Adrenal gland (tissue), 5 donors: ENCODE measurements around the gene S100A9.

ENCODE experiments used
- CTCF ChIP-seq, 6 experiments: fragments of 450-650 bp in 4 of 6; fragments of 200-600 bp in 2 of 6; sonication (generic) in 1 of 6; IDR thresholded peaks; 1 replicate in 5 of 6; 2 replicates in 1 of 6; pipeline versions ENCODE4 v1.5.1 to v1.8.0; 2016 to 2021; ENCODE audit warnings: antibody characterized with exemption in 6 of 6, mild to moderate bottlenecking in 2 of 6, moderate library complexity in 1 of 6
- POLR2A ChIP-seq, 2 donors: fragments of 450-650 bp; IDR thresholded peaks; one replicate each; pipeline ENCODE4 v1.6.1; 2017; ENCODE audit warnings: antibody characterized with exemption in 2 of 2, mild to moderate bottlenecking in 2 of 2, moderate library complexity in 1 of 2
- donor health status: DM: no; HTN: no; CAD: no.

GRCh38 chr1:153403421-153404085 lies 45.9 kb downstream of the S100A9 start:
- no peak for TF ChIP-seq CTCF (IDR thresholded peaks at IDR 0.05)
- no peak for TF ChIP-seq POLR2A (IDR thresholded peaks at IDR 0.05)
